HCT116 (cell line): ENCODE measurements around the gene LSP1. TPM values are rescaled to one million over a fixed set of nuclear protein-coding genes. Genes with fewer than 3 reads are reported as not detected.

ENCODE experiments used
- ATAC-seq: fragments of 200-7000 bp; cut with Tn5 transposase; 2 replicates; pipeline ENCODE4 v1.9.1; 2020; ENCODE audit warnings: mild to moderate bottlenecking, moderate library complexity
- BruUV-seq: library from RNA; stranded (reverse); fragments of 400-500 nt; replicated peaks from 2 replicates; lab custom pipeline; 2021; lab: Mats Ljungman, UMichigan
- CTCF ChIA-PET: fragments of 300-600 bp; sonication (Branson Sonifier 250); formaldehyde crosslinking; loops from one replicate; lab custom pipeline; 2021; ENCODE audit warnings: antibody characterized with exemption; lab: Charles Lee
- POLR2A ChIA-PET: fragments of 300-600, 350-600 bp; sonication (Branson Sonifier 250); formaldehyde crosslinking; loops from one replicate; lab custom pipeline; 2021; ENCODE audit warnings: antibody characterized with exemption; lab: Charles Lee
- RAD21 ChIA-PET, 2 experiments: fragments of 300-600 bp; sonication (Branson Sonifier 250); formaldehyde crosslinking; loops; one replicate each; lab custom pipeline; 2023; ENCODE audit warnings: low total read pairs in 2 of 2; ENCODE audit not compliant: uncharacterized antibody in 2 of 2, unreplicated experiment in 2 of 2, low non-redundant PET in 1 of 2; lab: Charles Lee
- DNase-seq: peaks from one replicate; pipeline ENCODE4 v3.0.0-alpha.2; 2010; ENCODE audit warnings: low read depth, low spot score
- H2AFZ ChIP-seq: fragments of 200-600 bp; shearing (Covaris generic), sonication (generic); 2 replicates; pipeline ENCODE4 v1.6.1; 2017; ENCODE audit warnings: low read depth, mixed run types, mixed read lengths, antibody characterized with exemption, low read length; ENCODE audit not compliant: poor library complexity, severe bottlenecking
- H3K27ac ChIP-seq: 2 replicates; pipeline ENCODE4 v1.5.1; 2012; ENCODE audit warnings: low read depth, low read length
- H3K27me3 ChIP-seq: fragments of 200-600 bp; sonication (generic); 2 replicates; pipeline ENCODE4 v1.6.1; 2016; ENCODE audit warnings: mixed run types, low read length, mixed read lengths; ENCODE audit not compliant: insufficient read depth
- H3K36me3 ChIP-seq, 2 experiments: fragments of 200-500 bp in 1 of 2; fragments of 200-600 bp in 1 of 2; sonication (Bioruptor generic) in 1 of 2; sonication (generic) in 1 of 2; 2 replicates each; pipeline versions ENCODE4 v1.5.1 to v1.6.1; 2014 to 2016; ENCODE audit warnings: low read length in 2 of 2, inconsistent platforms in 1 of 2, mixed read lengths in 1 of 2, mixed run types in 1 of 2; ENCODE audit not compliant: insufficient read depth in 2 of 2, control insufficient read depth in 1 of 2
- H3K4me1 ChIP-seq, 2 experiments: fragments of 200-600 bp in 1 of 2; sonication (generic) in 1 of 2; 2 replicates each; pipeline versions ENCODE4 v1.5.1 to v1.6.1; 2012 to 2017; ENCODE audit warnings: low read length in 2 of 2, inconsistent platforms in 1 of 2, mild to moderate bottlenecking in 1 of 2, mixed read lengths in 1 of 2, mixed run types in 1 of 2, moderate library complexity in 1 of 2; ENCODE audit not compliant: insufficient read depth in 2 of 2, control insufficient read depth in 1 of 2
- H3K4me2 ChIP-seq: fragments of 200-600 bp; sonication (generic); 2 replicates; pipeline ENCODE4 v1.6.1; 2017; ENCODE audit warnings: mixed run types, low read length, mixed read lengths
- H3K4me3 ChIP-seq, 2 experiments: fragments of 200-600 bp in 1 of 2; sonication (generic) in 1 of 2; replicated peaks in 1 of 2; 2 replicates each; pipeline ENCODE4 v1.5.1; 2011 to 2016; ENCODE audit warnings: low read length in 2 of 2, control low read depth in 1 of 2, low read depth in 1 of 2, mild to moderate bottlenecking in 1 of 2, mixed read lengths in 1 of 2, mixed run types in 1 of 2
- H3K79me2 ChIP-seq: fragments of 200-600 bp; sonication (generic); 2 replicates; pipeline ENCODE4 v1.6.1; 2017; ENCODE audit warnings: mild to moderate bottlenecking, mixed run types, low read length, moderate library complexity, mixed read lengths; ENCODE audit not compliant: insufficient read depth
- H3K9ac ChIP-seq: fragments of 200-600 bp; sonication (generic); 2 replicates; pipeline ENCODE4 v1.6.1; 2016; ENCODE audit warnings: low read length, mixed read lengths
- H3K9me2 ChIP-seq: fragments of 200-600 bp; sonication (generic), shearing (Covaris generic); 2 replicates; pipeline ENCODE4 v1.6.1; 2017; ENCODE audit warnings: mixed run types, mild to moderate bottlenecking, moderate library complexity; ENCODE audit not compliant: insufficient read depth
- H3K9me3 ChIP-seq, 2 experiments: fragments of 200-500 bp in 1 of 2; fragments of 200-600 bp in 1 of 2; sonication (Bioruptor generic) in 1 of 2; sonication (generic) in 1 of 2; 2 replicates each; pipeline ENCODE4 v1.6.1; 2014 to 2017; ENCODE audit warnings: low read length in 2 of 2, mixed read lengths in 2 of 2, inconsistent platforms in 1 of 2, low read depth in 1 of 2, mild to moderate bottlenecking in 1 of 2, mixed run types in 1 of 2, moderate library complexity in 1 of 2; ENCODE audit not compliant: control insufficient read depth in 1 of 2, insufficient read depth in 1 of 2
- H4K20me1 ChIP-seq: fragments of 200-600 bp; sonication (generic), shearing (Covaris generic); 2 replicates; pipeline ENCODE4 v1.6.1; 2017; ENCODE audit warnings: mixed run types, mild to moderate bottlenecking, moderate library complexity; ENCODE audit not compliant: insufficient read depth
- CEBPB ChIP-seq: IDR thresholded peaks from 2 replicates; pipeline ENCODE4 v1.6.1; 2012; ENCODE audit warnings: low read depth
- CTCF ChIP-seq, 3 experiments: fragments of 200-600 bp in 1 of 3; sonication (generic) in 1 of 3; IDR thresholded peaks in 2 of 3; conservative IDR thresholded peaks in 1 of 3; 2 replicates each; pipeline ENCODE4 v1.5.1; 2012 to 2017; ENCODE audit warnings: low read depth in 2 of 3, low read length in 2 of 3, antibody characterized with exemption in 1 of 3, borderline replicate concordance in 1 of 3, control low read depth in 1 of 3, mild to moderate bottlenecking in 1 of 3, mixed read lengths in 1 of 3, mixed run types in 1 of 3, moderate library complexity in 1 of 3; ENCODE audit not compliant: insufficient read depth in 1 of 3
- ELF1 ChIP-seq: IDR thresholded peaks from 2 replicates; pipeline ENCODE4 v1.6.1; 2012; ENCODE audit warnings: low read depth, borderline replicate concordance
- EZH2 ChIP-seq: fragments of 200-600 bp; sonication (generic); IDR thresholded peaks from 2 replicates; pipeline ENCODE4 v1.6.1; 2017; ENCODE audit warnings: antibody characterized with exemption, mixed run types
- EZH2phosphoT487 ChIP-seq: fragments of 200-600 bp; IDR thresholded peaks from 2 replicates; pipeline ENCODE4 v1.6.1; 2018; ENCODE audit warnings: antibody characterized with exemption, borderline replicate concordance
- FOSL1 ChIP-seq: IDR thresholded peaks from 2 replicates; pipeline ENCODE4 v1.6.1; 2012; ENCODE audit warnings: low read depth
- REST ChIP-seq: IDR thresholded peaks from 2 replicates; pipeline ENCODE4 v1.6.1; 2012; ENCODE audit warnings: low read depth
- TCF7L2 ChIP-seq: IDR thresholded peaks from 2 replicates; pipeline ENCODE4 v1.7.0; 2011; ENCODE audit warnings: borderline replicate concordance, inconsistent platforms; ENCODE audit not compliant: insufficient read depth, insufficient read length; ENCODE audit errors: extremely low read depth
- YY1 ChIP-seq: IDR thresholded peaks from 2 replicates; pipeline ENCODE4 v1.6.1; 2011; ENCODE audit warnings: low read length, low read depth, moderate library complexity, mild to moderate bottlenecking; ENCODE audit not compliant: insufficient replicate concordance; ENCODE audit errors: extremely low read depth
- ZBTB33 ChIP-seq: IDR thresholded peaks from 2 replicates; pipeline ENCODE4 v1.6.1; 2011; ENCODE audit warnings: mild to moderate bottlenecking, low read length, moderate library complexity; ENCODE audit not compliant: insufficient replicate concordance; ENCODE audit errors: extremely low read depth
- ZFX ChIP-seq: fragments of 450-650 bp; IDR thresholded peaks from 2 replicates; pipeline ENCODE4 v1.6.1; 2017
- ZNF274 ChIP-seq: fragments of 200-500 bp; sonication (Bioruptor generic); IDR thresholded peaks from 2 replicates; pipeline ENCODE4 v1.6.1; 2014; ENCODE audit warnings: mild to moderate bottlenecking, low read depth, low read length, inconsistent platforms
- intact Hi-C: fragments of 100-400 bp; cut with micrococcal nuclease; formaldehyde crosslinking; loops from 2 replicates; pipeline ENCODE4 v1.10.0; 2022
- total RNA-seq: library from RNA; stranded (reverse); gene quantifications from one replicate; pipeline ENCODE4 v1.2.1, GENCODE V29; 2021; ENCODE audit not compliant: unreplicated experiment

LSP1 gene
- total RNA-seq, 1 experiment from 2014 or later = 1.3 TPM

- TF ChIP-seq CTCF (IDR thresholded peaks at IDR 0.05 in 2 of 3, conservative IDR thresholded peaks at IDR 0.05 in 1 of 3; ENCODE audit: borderline replicate concordance in 1 of 3, insufficient read depth in 1 of 3, low read depth in 2 of 3, low read length in 2 of 3) (no peak), EZH2 (no peak), ZNF274 (no peak)
- TF ChIP-seq, all 23 proteins: peak for 0
Measured at GRCh38 chr11:1871531-1871930, 18.6 kb downstream of the LSP1 start (continued).

GRCh38 chr11:1872267-1872985 lies 19.5 kb downstream of the LSP1 start:
- no TSS peak for BruUV-seq
- ChIA-PET RAD21 (no interaction called here), CTCF (no interaction called here), POLR2A (no interaction called here)
- DNase-seq = no peak
- H3K4me2 ChIP-seq = no peak overlapping the region
- H3K79me2 ChIP-seq = no peaks in the 10 kb centered on the region
- H3K27ac ChIP-seq = no peak overlapping the region
- no peaks in the 10 kb centered on the region for H3K9me2 ChIP-seq
- no peaks in the 10 kb centered on the region for H3K9me3 ChIP-seq
- H3K4me1 ChIP-seq = peaks cover 0 to 4% of the 10 kb centered on the region in 2 experiments; a peak in 1 of 4 replicates
- H2AFZ ChIP-seq = no peak overlapping the region
- H3K4me3 ChIP-seq = no peak overlapping the region
- H3K36me3 ChIP-seq = no peaks in the 10 kb centered on the region
- H4K20me1 ChIP-seq = no peaks in the 10 kb centered on the region
- H3K9ac ChIP-seq = no peak overlapping the region
- intact Hi-C loops = no loop called here
- ATAC-seq = no peak
- H3K27me3 ChIP-seq = no peaks in the 10 kb centered on the region
- TF ChIP-seq EZH2phosphoT487 (no peak), ZBTB33 (no peak), REST (no peak), YY1 (no peak), ELF1 (no peak), CEBPB (no peak), CTCF (IDR thresholded peaks at IDR 0.05 in 2 of 3, conservative IDR thresholded peaks at IDR 0.05 in 1 of 3; ENCODE audit: borderline replicate concordance in 1 of 3, insufficient read depth in 1 of 3, low read depth in 2 of 3, low read length in 2 of 3) (no peak), FOSL1 (no peak), ZFX (no peak), TCF7L2 (no peak)
